ENCODE data around the gene PPFIBP1.

GRCh38 chr12:27646149-27646548 lies 122.1 kb downstream of the PPFIBP1 start:
- TF ChIP-seq POLR2A (IDR thresholded peaks at IDR 0.05) (no peak), CTCF (IDR thresholded peaks at IDR 0.05) (no peak), EP300 (IDR thresholded peaks at IDR 0.05; ENCODE audit: low read depth) (no peak), POLR2AphosphoS5 (IDR thresholded peaks at IDR 0.05) (no peak)
